SK-N-SH (cell line): Measurements from ENCODE around the gene FAM229B. TPM values are rescaled to one million over a fixed set of nuclear protein-coding genes. Genes with fewer than 3 reads are reported as not detected.

Experiments used
- CTCF ChIA-PET: fragments of 300-600, 350-600 bp; formaldehyde crosslinking; extraction: SDS; loops from one replicate; lab custom pipeline; 2021; lab: Yijun Ruan, JAX
- POLR2A ChIA-PET: fragments of 350-600 bp; sonication (Branson Sonifier 250); formaldehyde crosslinking; extraction: SDS; loops from one replicate; lab custom pipeline; 2020; ENCODE audit warnings: antibody characterized with exemption, inconsistent platforms; lab: Yijun Ruan, JAX
- DNase-seq: peaks from one replicate; pipeline ENCODE4 v3.0.0; 2012
- H2AFZ ChIP-seq: fragments of 200-600 bp; sonication (generic); 2 replicates; pipeline ENCODE4 v1.8.1; 2016; ENCODE audit warnings: antibody characterized with exemption, mild to moderate bottlenecking, low read depth
- H3F3A ChIP-seq: fragments of 200-600 bp; sonication (generic); replicated peaks from 2 replicates; pipeline ENCODE3; 2016; ENCODE audit warnings: antibody characterized with exemption, mild to moderate bottlenecking; ENCODE audit not compliant: insufficient read depth
- H3K27ac ChIP-seq, 2 experiments: fragments of 200-500 bp in 1 of 2; fragments of 200-600 bp in 1 of 2; sonication (Bioruptor generic) in 1 of 2; sonication (generic), shearing (Covaris generic) in 1 of 2; 2 replicates each; pipeline versions ENCODE4 v1.5.1 to v1.6.1; 2014 to 2016; ENCODE audit warnings: low read depth in 2 of 2, inconsistent platforms in 1 of 2, low read length in 1 of 2, mild to moderate bottlenecking in 1 of 2, mixed read lengths in 1 of 2
- H3K27me3 ChIP-seq: fragments of 200-600 bp; sonication (generic), shearing (Covaris generic); 2 replicates; pipeline ENCODE4 v1.6.1; 2016; ENCODE audit warnings: mixed run types; ENCODE audit not compliant: insufficient read depth
- H3K36me3 ChIP-seq, 2 experiments: fragments of 200-500 bp in 1 of 2; fragments of 200-600 bp in 1 of 2; sonication (Bioruptor generic) in 1 of 2; sonication (generic) in 1 of 2; replicated peaks in 1 of 2; 2 replicates each; pipeline versions ENCODE3 to v1.5.1; 2014 to 2016; ENCODE audit warnings: low read length in 1 of 2, mild to moderate bottlenecking in 1 of 2; ENCODE audit not compliant: insufficient read depth in 2 of 2, control insufficient read depth in 1 of 2
- H3K4me1 ChIP-seq, 2 experiments: fragments of 200-500 bp in 1 of 2; fragments of 200-600 bp in 1 of 2; sonication (Bioruptor generic) in 1 of 2; sonication (generic), shearing (Covaris generic) in 1 of 2; 2 replicates each; pipeline versions ENCODE4 v1.5.1 to v1.6.1; 2014 to 2016; ENCODE audit warnings: low read depth in 1 of 2, low read length in 1 of 2, mixed run types in 1 of 2; ENCODE audit not compliant: insufficient read depth in 2 of 2, control insufficient read depth in 1 of 2
- H3K4me2 ChIP-seq: fragments of 200-600 bp; sonication (generic), shearing (Covaris generic); 2 replicates; pipeline ENCODE4 v1.6.1; 2017; ENCODE audit warnings: mixed run types
- H3K4me3 ChIP-seq, 2 experiments: fragments of 200-500 bp in 1 of 2; fragments of 200-600 bp in 1 of 2; sonication (Bioruptor generic) in 1 of 2; sonication (generic), shearing (Covaris generic) in 1 of 2; 2 replicates each; pipeline versions ENCODE4 v1.5.1 to v1.8.1; 2014 to 2016; ENCODE audit warnings: low read depth in 2 of 2, inconsistent platforms in 1 of 2, low read length in 1 of 2, mild to moderate bottlenecking in 1 of 2, mixed read lengths in 1 of 2, moderate library complexity in 1 of 2
- H3K79me2 ChIP-seq: fragments of 200-600 bp; sonication (generic); 2 replicates; pipeline ENCODE4 v1.8.1; 2017; ENCODE audit warnings: mild to moderate bottlenecking; ENCODE audit not compliant: insufficient read depth
- H3K9ac ChIP-seq: fragments of 200-600 bp; sonication (generic); 2 replicates; pipeline ENCODE4 v1.6.1; 2017; ENCODE audit warnings: mixed run types
- H3K9me2 ChIP-seq: fragments of 200-600 bp; sonication (generic); 2 replicates; pipeline ENCODE4 v1.6.1; 2017; ENCODE audit warnings: mixed run types
- H3K9me3 ChIP-seq: fragments of 200-600 bp; sonication (generic); 2 replicates; pipeline ENCODE4 v1.6.1; 2017; ENCODE audit warnings: mixed run types, mild to moderate bottlenecking, moderate library complexity
- H4K20me1 ChIP-seq: fragments of 200-600 bp; sonication (generic); 2 replicates; pipeline ENCODE4 v1.6.1; 2017; ENCODE audit warnings: mild to moderate bottlenecking, mixed run types; ENCODE audit not compliant: insufficient read depth
- CHD2 ChIP-seq: fragments of 150-350 bp; IDR thresholded peaks from 2 replicates; pipeline ENCODE4 v1.6.1; 2018; ENCODE audit warnings: low read length; ENCODE audit not compliant: partially characterized antibody
- ELF1 ChIP-seq: IDR thresholded peaks from 2 replicates; pipeline ENCODE4 v1.4.0; 2012
- EZH2phosphoT487 ChIP-seq: fragments of 200-600 bp; sonication (generic); IDR thresholded peaks from 2 replicates; pipeline ENCODE4 v1.6.1; 2017; ENCODE audit warnings: low read depth, mixed run types, mild to moderate bottlenecking, antibody characterized with exemption, moderate library complexity, borderline replicate concordance
- FOSL2 ChIP-seq: IDR thresholded peaks from 2 replicates; pipeline ENCODE4 v1.4.0; 2012; ENCODE audit warnings: low read depth, mild to moderate bottlenecking, moderate library complexity, borderline replicate concordance
- GABPA ChIP-seq: IDR thresholded peaks from 2 replicates; pipeline ENCODE4 v1.4.0; 2012; ENCODE audit warnings: low read depth, mild to moderate bottlenecking
- GATA2 ChIP-seq: sonication (generic); formaldehyde crosslinking; IDR thresholded peaks from 2 replicates; pipeline ENCODE4 v1.5.0; 2020; ENCODE audit warnings: mild to moderate bottlenecking, missing genetic modification reagents
- IRF3 ChIP-seq: fragments of 150-350 bp; IDR thresholded peaks from 2 replicates; pipeline ENCODE4 v1.6.1; 2016; ENCODE audit warnings: mild to moderate bottlenecking, low read depth, low read length
- MEF2A ChIP-seq: IDR thresholded peaks from 2 replicates; pipeline ENCODE4 v1.4.0; 2012; ENCODE audit warnings: low read depth, borderline replicate concordance
- MXI1 ChIP-seq: IDR thresholded peaks from 2 replicates; pipeline ENCODE4 v1.6.1; 2012; ENCODE audit warnings: mild to moderate bottlenecking, low read depth, low read length, improper control_type of control experiment
- NFIC ChIP-seq: IDR thresholded peaks from 2 replicates; pipeline ENCODE4 v1.4.0; 2012; ENCODE audit warnings: borderline replicate concordance
- NRF1 ChIP-seq: IDR thresholded peaks from 2 replicates; pipeline ENCODE4 v1.6.1; 2012; ENCODE audit warnings: low read depth, mild to moderate bottlenecking, low read length
- RCOR1 ChIP-seq: fragments of 150-350 bp; IDR thresholded peaks from 2 replicates; pipeline ENCODE4 v1.6.1; 2017; ENCODE audit warnings: antibody characterized with exemption, low read length
- SIN3A ChIP-seq: IDR thresholded peaks from 2 replicates; pipeline ENCODE4 v1.6.1; 2012; ENCODE audit warnings: low read depth, mild to moderate bottlenecking, low read length, moderate library complexity, borderline replicate concordance
- SMC3 ChIP-seq: IDR thresholded peaks from 2 replicates; pipeline ENCODE4 v1.6.1; 2012; ENCODE audit warnings: low read depth, low read length, improper control_type of control experiment
- TAF1 ChIP-seq: IDR thresholded peaks from 2 replicates; pipeline ENCODE4 v1.6.1; 2012; ENCODE audit warnings: low read depth, mild to moderate bottlenecking, low read length, moderate library complexity, borderline replicate concordance
- TCF12 ChIP-seq: IDR thresholded peaks from 2 replicates; pipeline ENCODE4 v1.4.0; 2012
- TEAD4 ChIP-seq: IDR thresholded peaks from 2 replicates; pipeline ENCODE4 v1.4.0; 2012; ENCODE audit warnings: mild to moderate bottlenecking, borderline replicate concordance; ENCODE audit not compliant: insufficient read depth
- USF1 ChIP-seq: IDR thresholded peaks from 2 replicates; pipeline ENCODE4 v1.4.0; 2012; ENCODE audit warnings: low read depth, borderline replicate concordance
- YY1 ChIP-seq: IDR thresholded peaks from 2 replicates; pipeline ENCODE4 v1.4.0; 2012; ENCODE audit warnings: low read depth, mild to moderate bottlenecking
- WGBS: methylation state at CpG from one replicate; pipeline ENCODE4 v1.1.6; 2017; ENCODE audit warnings: low lambda C conversion rate; 5-methylcytosine and 5-hydroxymethylcytosine counted together
- polyA plus RNA-seq, 3 experiments: library from polyadenylated mRNA; depleted of rRNA; stranded (reverse); fragments of >200 nt; gene quantifications; 2 replicates each; pipeline ENCODE4 v1.2.3, GENCODE V29; 2012
- TF ChIP-seq, protein P1 (sequence below): IDR thresholded peaks from 2 replicates; pipeline ENCODE4; 2012
- TF ChIP-seq, protein P2 (sequence below): IDR thresholded peaks from 2 replicates; pipeline ENCODE4 v1.6.1; 2012; ENCODE audit warnings: mild to moderate bottlenecking, low read depth, low read length, moderate library complexity
- TF ChIP-seq, protein P3 (sequence below): fragments of 200-600 bp; sonication (generic); IDR thresholded peaks from 2 replicates; pipeline ENCODE4 v1.6.1; 2017; ENCODE audit warnings: antibody characterized with exemption, mild to moderate bottlenecking, moderate library complexity
- TF ChIP-seq, protein P4 (sequence below): IDR thresholded peaks from 2 replicates; pipeline ENCODE4 v1.4.0; 2012; ENCODE audit warnings: low read depth

FAM229B gene
- polyA plus RNA-seq, 1 of the 3 experiments (the other 2 are of a cell fraction), result 15.9 TPM

- Histone ChIP-seq H3K9me3 (no peaks in the 10 kb centered on the region), H3K4me1 (peaks cover 6 to 17% of the 10 kb centered on the region in 2 experiments), H3K36me3 (no peaks in the 10 kb centered on the region), H3K27ac (peak overlapping the region; percentile 96), H3K4me2 (peak overlapping the region; percentile 69), H3K9ac (peak overlapping the region; percentile 89), H3K27me3 (no peaks in the 10 kb centered on the region), H3K4me3 (peak overlapping the region; percentile 68 to 76), H3K9me2 (no peaks in the 10 kb centered on the region), H4K20me1 (no peaks in the 10 kb centered on the region), H3F3A (peaks cover 23% of the 10 kb centered on the region), H3K79me2 (no peaks in the 10 kb centered on the region), H2AFZ (peak overlapping the region; percentile 96)
- peak; percentile 93 for DNase-seq
- under 1% methylated on average over 36 of the region's 36 CpGs for WGBS
- CTCF ChIA-PET, result interaction anchor here (0.6 to 6.1 kb wide), 66 partner anchors 8 to 1556 kb away, joined by 3 to 65 read pairs (median 4); partner anchors contain the start of gene CCN6
- POLR2A ChIA-PET, result interaction anchor here (0.7 to 1.0 kb wide), 2 partner anchors 333 to 785 kb away, joined by 3 read pairs; no protein-coding TSS in a partner anchor
- TF ChIP-seq, protein P1, sequence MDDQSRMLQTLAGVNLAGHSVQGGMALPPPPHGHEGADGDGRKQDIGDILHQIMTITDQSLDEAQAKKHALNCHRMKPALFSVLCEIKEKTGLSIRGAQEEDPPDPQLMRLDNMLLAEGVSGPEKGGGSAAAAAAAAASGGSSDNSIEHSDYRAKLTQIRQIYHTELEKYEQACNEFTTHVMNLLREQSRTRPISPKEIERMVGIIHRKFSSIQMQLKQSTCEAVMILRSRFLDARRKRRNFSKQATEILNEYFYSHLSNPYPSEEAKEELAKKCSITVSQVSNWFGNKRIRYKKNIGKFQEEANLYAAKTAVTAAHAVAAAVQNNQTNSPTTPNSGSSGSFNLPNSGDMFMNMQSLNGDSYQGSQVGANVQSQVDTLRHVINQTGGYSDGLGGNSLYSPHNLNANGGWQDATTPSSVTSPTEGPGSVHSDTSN, result peak; percentile 36; the same call in 1 of the 2 replicates
- TF ChIP-seq FOSL2 (no peak), IRF3 (no peak), NRF1 (no peak), GABPA (no peak), SMC3 (peak; percentile 95), TCF12 (no peak; the same call in 1 of the 2 replicates), SIN3A (peak; percentile 77; the same call in 1 of the 2 replicates), YY1 (peak; percentile 83), USF1 (no peak), RCOR1 (no peak; the same call in 1 of the 2 replicates), TAF1 (peak; percentile 53; the same call in 1 of the 2 replicates), EZH2phosphoT487 (no peak), GATA2 (no peak), MEF2A (no peak), CHD2 (peak; percentile 59), ELF1 (no peak), MXI1 (peak; percentile 68), NFIC (no peak), TEAD4 (no peak)
- TF ChIP-seq, protein P2, sequence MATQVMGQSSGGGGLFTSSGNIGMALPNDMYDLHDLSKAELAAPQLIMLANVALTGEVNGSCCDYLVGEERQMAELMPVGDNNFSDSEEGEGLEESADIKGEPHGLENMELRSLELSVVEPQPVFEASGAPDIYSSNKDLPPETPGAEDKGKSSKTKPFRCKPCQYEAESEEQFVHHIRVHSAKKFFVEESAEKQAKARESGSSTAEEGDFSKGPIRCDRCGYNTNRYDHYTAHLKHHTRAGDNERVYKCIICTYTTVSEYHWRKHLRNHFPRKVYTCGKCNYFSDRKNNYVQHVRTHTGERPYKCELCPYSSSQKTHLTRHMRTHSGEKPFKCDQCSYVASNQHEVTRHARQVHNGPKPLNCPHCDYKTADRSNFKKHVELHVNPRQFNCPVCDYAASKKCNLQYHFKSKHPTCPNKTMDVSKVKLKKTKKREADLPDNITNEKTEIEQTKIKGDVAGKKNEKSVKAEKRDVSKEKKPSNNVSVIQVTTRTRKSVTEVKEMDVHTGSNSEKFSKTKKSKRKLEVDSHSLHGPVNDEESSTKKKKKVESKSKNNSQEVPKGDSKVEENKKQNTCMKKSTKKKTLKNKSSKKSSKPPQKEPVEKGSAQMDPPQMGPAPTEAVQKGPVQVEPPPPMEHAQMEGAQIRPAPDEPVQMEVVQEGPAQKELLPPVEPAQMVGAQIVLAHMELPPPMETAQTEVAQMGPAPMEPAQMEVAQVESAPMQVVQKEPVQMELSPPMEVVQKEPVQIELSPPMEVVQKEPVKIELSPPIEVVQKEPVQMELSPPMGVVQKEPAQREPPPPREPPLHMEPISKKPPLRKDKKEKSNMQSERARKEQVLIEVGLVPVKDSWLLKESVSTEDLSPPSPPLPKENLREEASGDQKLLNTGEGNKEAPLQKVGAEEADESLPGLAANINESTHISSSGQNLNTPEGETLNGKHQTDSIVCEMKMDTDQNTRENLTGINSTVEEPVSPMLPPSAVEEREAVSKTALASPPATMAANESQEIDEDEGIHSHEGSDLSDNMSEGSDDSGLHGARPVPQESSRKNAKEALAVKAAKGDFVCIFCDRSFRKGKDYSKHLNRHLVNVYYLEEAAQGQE, result 0 out of 2 replicates have a peak, but pooled peaks have one; percentile 34
- TF ChIP-seq, protein P3, sequence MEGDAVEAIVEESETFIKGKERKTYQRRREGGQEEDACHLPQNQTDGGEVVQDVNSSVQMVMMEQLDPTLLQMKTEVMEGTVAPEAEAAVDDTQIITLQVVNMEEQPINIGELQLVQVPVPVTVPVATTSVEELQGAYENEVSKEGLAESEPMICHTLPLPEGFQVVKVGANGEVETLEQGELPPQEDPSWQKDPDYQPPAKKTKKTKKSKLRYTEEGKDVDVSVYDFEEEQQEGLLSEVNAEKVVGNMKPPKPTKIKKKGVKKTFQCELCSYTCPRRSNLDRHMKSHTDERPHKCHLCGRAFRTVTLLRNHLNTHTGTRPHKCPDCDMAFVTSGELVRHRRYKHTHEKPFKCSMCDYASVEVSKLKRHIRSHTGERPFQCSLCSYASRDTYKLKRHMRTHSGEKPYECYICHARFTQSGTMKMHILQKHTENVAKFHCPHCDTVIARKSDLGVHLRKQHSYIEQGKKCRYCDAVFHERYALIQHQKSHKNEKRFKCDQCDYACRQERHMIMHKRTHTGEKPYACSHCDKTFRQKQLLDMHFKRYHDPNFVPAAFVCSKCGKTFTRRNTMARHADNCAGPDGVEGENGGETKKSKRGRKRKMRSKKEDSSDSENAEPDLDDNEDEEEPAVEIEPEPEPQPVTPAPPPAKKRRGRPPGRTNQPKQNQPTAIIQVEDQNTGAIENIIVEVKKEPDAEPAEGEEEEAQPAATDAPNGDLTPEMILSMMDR, result peak; percentile 98
- TF ChIP-seq, protein P4, sequence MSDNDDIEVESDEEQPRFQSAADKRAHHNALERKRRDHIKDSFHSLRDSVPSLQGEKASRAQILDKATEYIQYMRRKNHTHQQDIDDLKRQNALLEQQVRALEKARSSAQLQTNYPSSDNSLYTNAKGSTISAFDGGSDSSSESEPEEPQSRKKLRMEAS, result peak; percentile 39; the same call in 1 of the 2 replicates
Measured at GRCh38 chr6:112043032-112044007, 44.1 kb upstream of the FAM229B start.
